Measurements from ENCODE around the gene GMDS. TPM values are rescaled to one million over a fixed set of nuclear protein-coding genes. Genes with fewer than 3 reads are reported as not detected.

Gene GMDS
- total and polyA plus RNA-seq, 2 experiments from 2014 or later: 3.0 to 12.6 TPM

- no peak overlapping the region for H3K4me3 ChIP-seq
Measured at GRCh38 chr6:1873781-1874180, 371.6 kb downstream of the GMDS start.

GRCh38 chr6:1872649-1873131 lies 372.7 kb downstream of the GMDS start:
- H3K4me1 ChIP-seq (ENCODE audit: insufficient read depth): peaks cover 9% of the 10 kb centered on the region; the same call in 1 of the 2 replicates
- no peak for TF ChIP-seq EZH2phosphoT487 (IDR thresholded peaks at IDR 0.05; ENCODE audit: insufficient read depth, low read depth)
- TF ChIP-seq EZH2 (IDR thresholded peaks at IDR 0.05; ENCODE audit: insufficient read depth, poor library complexity, severe bottlenecking): no peak
- peak overlapping the region; percentile 6 for H3K4me2 ChIP-seq (ENCODE audit: unreplicated experiment)
- no peak overlapping the region for H3K9ac ChIP-seq
- H3K9me3 ChIP-seq (ENCODE audit: low read depth): no peaks in the 10 kb centered on the region
- H3K27ac ChIP-seq: no peak overlapping the region
- H4K20me1 ChIP-seq (ENCODE audit: insufficient read depth): no peaks in the 10 kb centered on the region
- no peaks in the 10 kb centered on the region for H3F3A ChIP-seq (ENCODE audit: insufficient read depth)
- H3K27me3 ChIP-seq (replicated peaks; ENCODE audit: insufficient read depth): no peaks in the 10 kb centered on the region
- H3K36me3 ChIP-seq (ENCODE audit: low read depth): no peaks in the 10 kb centered on the region
- H3K79me2 ChIP-seq (ENCODE audit: insufficient read depth): no peaks in the 10 kb centered on the region
- no peaks in the 10 kb centered on the region for H3K9me2 ChIP-seq (ENCODE audit: insufficient read depth)
- no peak overlapping the region for H3K4me3 ChIP-seq
- WGBS, 2 experiments (ENCODE audit: low coverage in 1 of 2, low lambda C conversion rate in 2 of 2, missing lambda C conversion rate in 2 of 2): 31 to 36% methylated on average over 11 of the region's 11 CpGs
- H2AFZ ChIP-seq: no peak overlapping the region
- in situ Hi-C loops (cut with MboI): no loop called here
- DNase-seq: peak; percentile 61

More at GRCh38 chr6:1873781-1874180, 371.6 kb downstream of the GMDS start:
- Histone ChIP-seq H2AFZ (no peak overlapping the region), H3K79me2 (ENCODE audit: insufficient read depth) (no peaks in the 10 kb centered on the region), H3F3A (ENCODE audit: insufficient read depth) (no peaks in the 10 kb centered on the region), H3K27me3 (replicated peaks; ENCODE audit: insufficient read depth) (no peaks in the 10 kb centered on the region), H3K27ac (no peak overlapping the region), H3K9me2 (ENCODE audit: insufficient read depth) (no peaks in the 10 kb centered on the region), H3K9ac (no peak overlapping the region), H3K4me1 (ENCODE audit: insufficient read depth) (peaks cover 9% of the 10 kb centered on the region; the same call in 1 of the 2 replicates), H3K36me3 (ENCODE audit: low read depth) (no peaks in the 10 kb centered on the region), H3K9me3 (ENCODE audit: low read depth) (no peaks in the 10 kb centered on the region), H3K4me2 (ENCODE audit: unreplicated experiment) (no peak overlapping the region), H4K20me1 (ENCODE audit: insufficient read depth) (no peaks in the 10 kb centered on the region)
- TF ChIP-seq EZH2phosphoT487 (IDR thresholded peaks at IDR 0.05; ENCODE audit: insufficient read depth, low read depth) (no peak), EZH2 (IDR thresholded peaks at IDR 0.05; ENCODE audit: insufficient read depth, poor library complexity, severe bottlenecking) (no peak)
- in situ Hi-C loops (cut with MboI): no loop called here
- DNase-seq: no peak
- 92 to 94% methylated on average over 11 of the region's 11 CpGs for WGBS, 2 experiments (ENCODE audit: low coverage in 1 of 2, low lambda C conversion rate in 2 of 2, missing lambda C conversion rate in 2 of 2)

GRCh38 chr6:1871724-1872315 lies 373.6 kb downstream of the GMDS start:
- Histone ChIP-seq H3K9me3 (ENCODE audit: low read depth) (no peaks in the 10 kb centered on the region), H2AFZ (no peak overlapping the region), H3K27ac (no peak overlapping the region), H3K79me2 (ENCODE audit: insufficient read depth) (no peaks in the 10 kb centered on the region), H3K4me3 (no peak overlapping the region), H3K36me3 (ENCODE audit: low read depth) (no peaks in the 10 kb centered on the region), H4K20me1 (ENCODE audit: insufficient read depth) (no peaks in the 10 kb centered on the region), H3K9ac (no peak overlapping the region), H3K9me2 (ENCODE audit: insufficient read depth) (no peaks in the 10 kb centered on the region), H3F3A (ENCODE audit: insufficient read depth) (no peaks in the 10 kb centered on the region), H3K4me2 (ENCODE audit: unreplicated experiment) (no peak overlapping the region), H3K4me1 (ENCODE audit: insufficient read depth) (peaks cover 9% of the 10 kb centered on the region; the same call in 1 of the 2 replicates), H3K27me3 (replicated peaks; ENCODE audit: insufficient read depth) (no peaks in the 10 kb centered on the region)
- DNase-seq: peak; percentile 27
- in situ Hi-C loops (cut with MboI): no loop called here
- no peak for TF ChIP-seq EZH2 (IDR thresholded peaks at IDR 0.05; ENCODE audit: insufficient read depth, poor library complexity, severe bottlenecking)
- TF ChIP-seq EZH2phosphoT487 (IDR thresholded peaks at IDR 0.05; ENCODE audit: insufficient read depth, low read depth): no peak
- WGBS, 2 experiments (ENCODE audit: low coverage in 1 of 2, low lambda C conversion rate in 2 of 2, missing lambda C conversion rate in 2 of 2): 61 to 63% methylated on average over 8 of the region's 8 CpGs

- Histone ChIP-seq H3K4me3 (no peak overlapping the region), H3K9me2 (ENCODE audit: insufficient read depth) (no peaks in the 10 kb centered on the region), H3K27me3 (replicated peaks; ENCODE audit: insufficient read depth) (no peaks in the 10 kb centered on the region), H3K9me3 (ENCODE audit: low read depth) (no peaks in the 10 kb centered on the region), H2AFZ (no peak overlapping the region), H3K4me1 (ENCODE audit: insufficient read depth) (peaks cover 9% of the 10 kb centered on the region; the same call in 1 of the 2 replicates), H3K27ac (no peak overlapping the region), H3K36me3 (ENCODE audit: low read depth) (no peaks in the 10 kb centered on the region), H3K79me2 (ENCODE audit: insufficient read depth) (no peaks in the 10 kb centered on the region), H3K4me2 (ENCODE audit: unreplicated experiment) (no peak overlapping the region), H3K9ac (no peak overlapping the region), H4K20me1 (ENCODE audit: insufficient read depth) (no peaks in the 10 kb centered on the region), H3F3A (ENCODE audit: insufficient read depth) (no peaks in the 10 kb centered on the region)
- WGBS, 2 experiments (ENCODE audit: low coverage in 1 of 2, low lambda C conversion rate in 2 of 2, missing lambda C conversion rate in 2 of 2): 92 to 95% methylated on average over 7 of the region's 7 CpGs
- in situ Hi-C loops (cut with MboI): no loop called here
- TF ChIP-seq EZH2phosphoT487 (IDR thresholded peaks at IDR 0.05; ENCODE audit: insufficient read depth, low read depth) (no peak), EZH2 (IDR thresholded peaks at IDR 0.05; ENCODE audit: insufficient read depth, poor library complexity, severe bottlenecking) (no peak)
- DNase-seq: no peak
Measured at GRCh38 chr6:1870932-1871331, 374.5 kb downstream of the GMDS start.
